Activated CD4-positive, alpha-beta T cell treated with anti-CD3 and anti-CD28 coated beads for 1 hour (primary cell): ENCODE measurements around the gene CPO.
"Not testable (repeated sequence)": the region's sequence is repeated elsewhere in the genome, so short reads cannot be mapped to it uniquely, and the experiment has no call there.

Experiments
- DNase-seq: peaks from one replicate; pipeline ENCODE4 v3.0.0-alpha.2; 2020

CPO gene

GRCh38 chr2:206939340-206939739, at the start of gene CPO:
TSS of gene CPO (plus strand) at chr2:206939518. CDS start at chr2:206939600, 82 bp downstream.
- DNase-seq, result no peak

- DNase-seq, result no peak
Measured at GRCh38 chr2:206890179-206890578, 49.1 kb upstream of the CPO start.

DNA sequence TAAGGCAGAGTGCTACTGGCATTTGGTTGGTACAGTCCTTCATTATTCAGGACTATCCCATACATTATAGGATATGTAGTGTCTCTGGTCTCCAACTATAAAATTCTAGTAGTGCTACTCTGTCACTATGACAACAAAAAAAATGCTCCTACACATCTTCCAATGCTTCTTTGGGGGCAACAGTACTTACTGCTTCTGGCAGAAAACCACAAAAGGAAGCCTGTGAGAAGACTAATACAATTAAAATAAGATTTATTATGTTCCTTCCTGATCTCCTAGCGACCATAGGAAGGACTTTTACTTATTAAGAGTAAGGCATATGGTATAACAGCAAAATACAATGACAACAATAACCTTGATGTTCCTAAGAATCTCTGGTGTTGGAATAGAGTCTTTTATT, 48.4 kb upstream of the CPO start:
- no peak for DNase-seq

DNA sequence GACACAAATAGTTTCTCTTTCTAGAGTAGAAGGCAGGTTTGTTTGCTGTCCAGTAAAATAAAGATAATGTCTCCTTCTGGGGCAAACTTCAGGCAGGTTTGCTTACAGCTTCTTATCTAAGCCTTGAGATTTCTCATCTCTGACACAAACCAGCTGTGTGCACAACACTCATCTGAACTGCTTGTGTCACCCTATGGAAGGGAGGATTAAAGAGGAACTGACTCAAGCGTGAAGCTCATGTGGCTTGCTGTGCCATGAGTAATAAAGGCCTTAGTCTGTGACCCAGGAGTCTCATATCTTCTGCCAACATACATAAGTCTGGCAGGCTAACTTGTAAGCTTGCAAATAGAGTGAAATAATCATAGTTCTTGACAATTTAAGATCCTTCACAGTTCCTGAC, 24.2 kb upstream of the CPO start:
- no peak for DNase-seq

DNA sequence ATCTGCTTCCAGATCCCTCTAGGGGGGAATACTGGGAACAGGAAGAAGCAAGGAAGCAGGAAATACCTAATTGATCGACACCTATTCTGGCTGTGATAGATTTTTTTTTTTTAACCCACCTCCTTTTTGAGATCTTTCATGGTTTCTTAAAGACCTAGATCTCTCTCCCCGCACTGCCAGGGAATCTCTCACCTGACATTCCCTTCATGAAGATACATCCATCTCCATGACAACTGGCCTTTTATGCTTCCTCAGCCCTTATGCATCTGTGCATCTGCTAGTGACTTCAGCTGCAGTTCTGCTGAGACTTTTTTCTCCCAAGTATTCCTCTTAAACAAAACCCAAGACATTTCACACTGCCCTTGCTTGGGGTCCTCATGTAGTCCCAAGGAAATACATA, 21.1 kb upstream of the CPO start:
- DNase-seq, result no peak

GRCh38 chr2:206920310-206920709, 19.0 kb upstream of the CPO start:
- no peak for DNase-seq

DNA sequence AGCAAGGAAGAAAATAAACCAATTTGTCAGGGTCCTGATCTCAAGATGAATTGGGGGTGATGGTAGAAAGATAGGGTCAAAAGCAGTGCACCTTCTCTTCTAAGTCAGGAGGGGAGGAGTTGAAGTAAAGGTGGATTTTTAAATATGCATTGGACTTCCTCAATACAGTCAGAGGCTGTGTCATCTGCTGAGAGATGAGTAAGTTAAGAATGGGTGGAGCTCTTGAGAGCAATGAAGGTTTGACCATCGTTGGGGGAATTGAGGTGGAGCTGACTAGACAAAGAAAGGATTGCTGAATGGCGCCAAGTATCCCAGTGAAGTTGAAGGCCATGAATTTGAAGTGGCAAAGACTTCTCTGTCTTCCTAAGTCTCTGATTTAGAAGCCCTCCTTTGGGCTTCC, 18.4 kb upstream of the CPO start:
- no peak for DNase-seq

- DNase-seq, result no peak
Measured at GRCh38 chr2:206921529-206921928, 17.8 kb upstream of the CPO start.

DNA sequence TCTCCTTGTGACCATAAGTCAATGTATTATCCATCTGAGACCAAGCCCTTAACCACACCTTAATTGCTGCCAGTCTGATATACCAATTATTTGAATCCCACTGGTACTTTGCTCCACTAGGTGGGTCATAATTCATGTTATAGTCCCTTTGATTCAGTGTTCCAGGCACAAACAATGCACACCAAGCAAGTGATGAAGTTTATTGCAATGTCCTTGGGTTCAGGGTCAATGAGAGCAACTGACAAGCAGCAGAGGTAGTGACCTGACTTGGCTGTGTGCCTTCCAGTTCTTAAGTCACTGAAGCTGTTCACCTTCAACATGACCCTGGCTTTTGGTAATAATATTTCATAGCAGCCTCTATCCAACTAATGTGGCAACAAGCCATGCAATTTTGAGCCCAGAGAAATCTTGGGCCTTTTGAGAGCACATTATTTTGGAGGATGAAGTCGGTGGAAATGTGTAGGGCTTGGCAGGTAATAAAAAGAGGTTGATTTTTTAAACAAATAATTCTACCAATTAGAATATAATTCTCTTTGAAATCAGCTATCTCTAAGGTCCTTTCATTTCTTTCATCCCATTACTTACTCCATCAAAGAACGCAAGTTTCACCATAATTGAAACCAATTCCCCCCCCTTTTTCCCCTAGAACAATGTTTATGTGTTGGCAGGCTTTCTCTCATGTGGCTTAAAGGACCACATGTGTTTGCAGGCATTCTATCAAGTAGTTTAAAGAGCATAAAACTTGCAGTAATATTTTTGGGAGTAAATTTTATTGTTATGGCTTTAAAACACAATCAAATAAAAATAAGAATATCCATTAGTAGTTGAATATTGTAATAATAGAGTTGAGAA, 3.1 kb upstream of the CPO start:
- DNase-seq, result no peak

DNA sequence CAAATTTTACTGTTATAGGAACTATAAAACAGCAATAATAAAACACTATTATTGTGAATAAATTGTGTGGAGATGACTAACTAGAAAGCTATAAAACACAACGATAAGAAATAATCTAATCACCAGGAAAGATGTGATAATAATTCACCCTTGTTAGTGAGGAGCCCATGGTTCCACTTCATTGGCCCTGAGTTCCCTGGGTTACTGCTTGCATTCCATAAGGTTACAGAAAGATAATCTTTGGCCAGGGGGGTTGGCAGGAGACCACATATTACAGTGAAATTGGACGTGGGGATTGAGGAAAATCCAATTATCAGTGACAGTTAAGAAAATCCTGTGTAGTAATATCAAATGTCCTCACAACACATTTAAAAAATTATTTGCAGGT, 2.5 kb upstream of the CPO start:
- DNase-seq, result no peak

DNA sequence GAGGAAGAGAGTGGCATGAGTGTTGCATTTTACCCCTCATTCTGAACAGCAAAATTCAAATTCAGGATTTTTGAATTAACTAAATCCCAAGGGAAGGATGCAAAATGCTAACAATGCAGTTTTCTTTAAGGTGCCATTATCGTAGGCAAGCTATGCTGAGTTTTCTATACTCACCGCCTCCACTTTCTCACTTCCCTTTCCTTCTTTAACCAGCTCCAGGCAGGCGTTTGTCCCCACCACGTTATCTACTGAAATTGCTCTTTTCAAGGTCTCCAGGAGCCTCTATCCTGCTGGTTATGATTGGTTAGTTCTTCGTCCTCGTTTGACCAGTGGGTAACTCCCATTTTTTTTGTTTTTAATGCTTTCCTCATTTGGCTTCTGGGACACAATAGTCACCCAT, 1.8 kb upstream of the CPO start:
- no peak for DNase-seq

GRCh38 chr2:206940546-206940945, 1.2 kb downstream of the CPO start:
- no peak for DNase-seq

GRCh38 chr2:206942592-206943478, 3.5 kb downstream of the CPO start:
- no peak for DNase-seq

DNA sequence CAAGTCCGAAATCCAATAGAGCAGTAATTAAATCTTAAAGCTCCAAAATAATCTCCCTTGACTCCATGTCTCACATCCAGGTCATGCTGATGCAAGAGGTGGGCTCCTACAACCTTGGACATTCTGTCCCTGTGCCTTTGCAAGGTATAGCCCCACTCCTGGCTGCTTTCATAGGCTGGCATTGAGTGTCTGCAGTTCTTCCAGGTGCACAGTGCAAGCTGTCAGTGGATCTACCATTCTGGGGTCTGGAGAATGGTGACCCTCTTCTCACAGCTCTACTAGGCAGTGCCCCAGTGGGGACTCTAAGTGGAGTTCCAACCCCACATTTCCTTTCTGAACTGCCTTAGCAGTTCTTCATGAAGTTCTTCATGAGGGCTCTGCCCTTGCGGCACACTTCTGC, 14.1 kb downstream of the CPO start:
- not testable (repeated sequence) for DNase-seq

DNA sequence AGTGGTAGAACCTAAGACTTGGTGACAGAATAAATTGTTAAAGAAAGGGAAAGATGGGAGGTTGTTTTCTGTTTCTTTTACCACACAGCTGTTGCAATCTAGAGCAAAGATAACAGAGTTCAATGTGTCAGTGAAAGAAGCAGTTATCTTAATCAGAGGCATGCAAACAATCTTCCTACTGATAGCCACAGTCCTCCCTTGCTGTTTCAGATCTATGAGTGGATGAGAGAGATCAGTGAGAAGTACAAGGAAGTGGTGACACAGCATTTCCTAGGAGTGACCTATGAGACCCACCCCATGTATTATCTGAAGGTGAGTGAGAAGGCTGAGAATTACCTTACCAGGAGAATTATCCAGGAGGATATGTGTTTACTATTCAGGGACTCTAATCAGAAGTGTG, 15.9 kb downstream of the CPO start:
- no peak for DNase-seq

- no peak for DNase-seq
Measured at GRCh38 chr2:206958261-206958660, 18.9 kb downstream of the CPO start.

GRCh38 chr2:206962966-206963365, 23.6 kb downstream of the CPO start:
- DNase-seq, result no peak

- no peak for DNase-seq
Measured at GRCh38 chr2:206968134-206969086, 29.1 kb downstream of the CPO start.

DNA sequence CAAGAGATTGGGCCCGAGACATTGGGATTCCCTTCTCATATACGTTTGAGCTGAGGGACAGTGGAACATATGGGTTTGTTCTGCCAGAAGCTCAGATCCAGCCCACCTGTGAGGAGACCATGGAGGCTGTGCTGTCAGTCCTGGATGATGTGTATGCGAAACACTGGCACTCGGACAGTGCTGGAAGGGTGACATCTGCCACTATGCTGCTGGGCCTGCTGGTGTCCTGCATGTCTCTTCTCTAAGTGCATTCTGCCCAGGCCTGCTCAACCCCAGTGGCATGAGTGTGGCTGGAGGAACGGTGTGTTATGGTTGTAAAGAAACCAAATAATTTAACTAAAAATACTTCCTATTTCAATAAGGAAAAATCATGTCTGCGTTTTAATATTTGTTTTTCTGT, 29.9 kb downstream of the CPO start:
- DNase-seq, result no peak

DNA sequence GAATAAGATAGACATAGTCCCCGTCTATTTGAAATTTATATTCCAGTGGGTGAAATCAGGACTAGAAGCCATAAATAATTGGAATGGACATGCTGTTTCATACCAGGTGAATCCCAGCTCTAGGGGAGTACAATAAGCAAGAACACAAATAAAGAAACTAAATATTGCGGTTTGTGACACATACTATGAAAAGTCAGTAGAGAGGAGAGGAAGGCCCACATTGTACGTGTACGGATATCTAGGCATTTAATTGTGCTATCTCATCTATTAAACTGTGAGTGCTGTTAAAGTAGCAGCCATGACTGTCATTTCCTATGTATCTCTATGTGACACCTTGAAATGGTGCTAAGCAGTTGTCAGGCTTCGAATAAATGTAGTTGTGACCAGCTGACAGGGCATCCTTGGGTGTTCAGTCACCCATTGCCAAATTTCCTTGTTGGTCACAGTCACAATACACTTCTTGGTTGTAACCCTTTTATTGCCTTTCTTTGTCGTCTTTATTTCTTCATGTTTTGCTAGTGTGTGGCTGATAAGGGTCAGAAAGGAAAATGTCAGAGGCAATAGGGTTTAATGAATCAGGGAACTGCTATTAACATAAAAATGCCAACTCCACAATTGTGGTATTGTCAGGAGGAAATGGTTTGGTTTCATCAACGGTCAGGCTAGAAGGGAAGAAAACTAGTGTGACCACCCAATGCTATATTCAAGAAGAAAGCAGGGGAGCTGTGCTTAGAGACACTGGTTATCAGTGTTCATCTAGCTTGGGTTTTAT, 31.5 kb downstream of the CPO start:
- no peak for DNase-seq

DNA sequence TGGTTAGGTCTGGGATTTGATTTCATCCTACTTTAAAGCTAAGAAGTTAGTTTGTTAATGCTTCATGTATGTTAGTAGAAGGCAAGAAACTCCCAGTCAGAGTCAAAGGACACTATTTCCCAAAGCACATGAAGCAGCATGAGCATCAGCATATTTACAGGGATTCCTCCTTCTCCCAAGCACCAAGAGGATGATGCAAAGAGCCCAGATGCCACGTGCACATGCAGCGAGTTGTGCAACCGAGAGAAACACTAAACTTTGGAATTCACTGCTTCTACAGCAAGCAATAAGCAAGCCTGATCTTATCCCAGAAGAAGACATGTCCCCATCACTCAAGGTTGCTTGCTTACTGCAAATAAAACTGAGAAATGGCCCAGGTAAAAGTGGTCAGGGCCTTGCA, 32.5 kb downstream of the CPO start:
- DNase-seq, result no peak

DNA sequence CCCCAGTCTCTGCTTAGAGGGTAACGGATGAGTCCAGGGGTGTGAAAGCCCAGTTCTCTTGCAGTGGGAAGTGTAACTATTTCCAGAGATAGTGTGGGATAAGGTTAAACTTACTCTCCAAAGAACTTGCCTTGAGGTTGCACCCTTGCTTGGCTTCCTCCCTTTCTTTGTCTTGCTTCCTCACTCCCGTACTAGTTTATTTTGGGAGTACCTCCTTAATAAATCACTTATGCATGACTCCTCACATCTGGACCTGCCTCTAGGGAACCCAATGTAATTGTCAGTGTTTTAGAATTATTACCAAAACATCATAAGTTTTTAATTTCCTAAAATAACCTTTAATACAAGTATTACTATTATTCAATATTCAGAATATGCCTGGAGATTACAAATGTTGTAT, 35.2 kb downstream of the CPO start:
- DNase-seq, result no peak
